Mucosa of descending colon (tissue), 3 donors: ENCODE measurements around the gene DNAAF2. TPM values are rescaled to one million over a fixed set of nuclear protein-coding genes. Genes with fewer than 3 reads are reported as not detected.
"Not testable (repeated sequence)": the region's sequence is repeated elsewhere in the genome, so short reads cannot be mapped to it uniquely, and the experiment has no call there.

Experiments used
- ATAC-seq: fragments of 200-7000 bp; cut with Tn5 transposase; one replicate; pipeline ENCODE4 v1.9.1; 2020; ENCODE audit warnings: mild to moderate bottlenecking, moderate library complexity
- DNase-seq, 3 donors: peaks; one replicate each; pipeline ENCODE4 v3.0.0-alpha.2; 2020
- H3K36me3 ChIP-seq: fragments of 200-600 bp; one replicate; pipeline ENCODE4 v1.8.0; 2021; ENCODE audit warnings: low read depth, mild to moderate bottlenecking
- H3K4me1 ChIP-seq: fragments of 200-600 bp; one replicate; pipeline ENCODE4 v1.8.0; 2021; ENCODE audit warnings: low read depth, mild to moderate bottlenecking
- H3K4me3 ChIP-seq: fragments of 200-600 bp; one replicate; pipeline ENCODE4 v1.8.0; 2021; ENCODE audit warnings: mild to moderate bottlenecking
- H3K9me3 ChIP-seq: fragments of 200-600 bp; one replicate; pipeline ENCODE4 v1.8.0; 2021; ENCODE audit warnings: mild to moderate bottlenecking
- CTCF ChIP-seq: fragments of 200-600 bp; IDR thresholded peaks from one replicate; pipeline ENCODE4 v1.8.0; 2022; ENCODE audit warnings: antibody characterized with exemption, mild to moderate bottlenecking
- intact Hi-C, 2 donors: fragments of 100-400 bp; cut with DNase I in 1 of 2; cut with micrococcal nuclease in 1 of 2; formaldehyde crosslinking; loops; one replicate each; pipeline versions ENCODE4 v1.11.0 to v1.11.1; 2022; cut with DNase I, micrococcal nuclease
- total RNA-seq, 3 donors: library from RNA; stranded (reverse); fragmentation: NEBNext Ultra II Directional in 2 of 3; extraction: Animal tissue kit (Norgen Biotek cat#: 25700) in 2 of 3; gene quantifications; one replicate each; pipeline versions ENCODE4 v1.2.1 to v1.2.4, GENCODE V29; 2021 to 2023
- donor health status: DM: no; HTN: no; CAD: no; lungs with moderate emphysema.
- donor health status: DM: no; HTN: no; CAD: no.
- donor health status: DM: no; HTN: yes; CAD: no.

DNAAF2 gene
- total RNA-seq, 3 donors from 2014 or later = 6.6 to 8.8 (median 6.8) TPM

GRCh38 chr14:49593016-49593415 is 42.0 kb downstream of the DNAAF2 start:
- DNase-seq (no peak), ATAC-seq (no peak)
- Histone ChIP-seq H3K4me1 (peaks cover 23% of the 10 kb centered on the region), H3K9me3 (no peaks in the 10 kb centered on the region), H3K4me3 (no peak overlapping the region), H3K36me3 (no peaks in the 10 kb centered on the region)
- TF ChIP-seq CTCF = no peak
- intact Hi-C loops = no loop called here

- DNase-seq (no peak), ATAC-seq (no peak)
- peaks cover 4% of the 10 kb centered on the region for H3K36me3 ChIP-seq
- no peak overlapping the region for H3K4me3 ChIP-seq
- no peak for TF ChIP-seq CTCF
- H3K4me1 ChIP-seq = peaks cover 15% of the 10 kb centered on the region
- H3K9me3 ChIP-seq = no peaks in the 10 kb centered on the region
- intact Hi-C loops = no loop called here
These were observed 45.7 kb downstream of the DNAAF2 start for GRCh38 chr14:49589387-49589786.

GRCh38 chr14:49586673-49587460 is 48.2 kb downstream of the DNAAF2 start:
- peak; percentile 61 for TF ChIP-seq CTCF
- peaks cover 14% of the 10 kb centered on the region for H3K4me1 ChIP-seq
- intact Hi-C loops = no loop called here
- ATAC-seq = peak; percentile 64
- no peaks in the 10 kb centered on the region for H3K9me3 ChIP-seq
- peak in 2 of 3 donors; percentile 52 to 53 for DNase-seq
- peaks cover 4% of the 10 kb centered on the region for H3K36me3 ChIP-seq
- H3K4me3 ChIP-seq = no peak overlapping the region

GRCh38 chr14:49585803-49586672 is 49.0 kb downstream of the DNAAF2 start, which contains the start of gene RPS29:
TSS of gene RPS29 (minus strand) at chr14:49586380. CDS start at chr14:49586346, 34 bp downstream.
- peak; percentile 96 for ATAC-seq
- Histone ChIP-seq H3K4me3 (peak within 1 kb of the TSS; percentile 91), H3K36me3 (peaks cover 4% of the 10 kb centered on the region), H3K9me3 (no peaks in the 10 kb centered on the region), H3K4me1 (peaks cover 14% of the 10 kb centered on the region)
- peak; percentile 98 to 99 (median 98) for DNase-seq
- intact Hi-C loops = no loop called here
- TF ChIP-seq CTCF = no peak

- DNase-seq = peak in 2 of 3 donors; percentile 28 to 53
- intact Hi-C loops = not testable (repeated sequence)
These were observed 49.9 kb downstream of the DNAAF2 start for GRCh38 chr14:49584981-49585640.

More at GRCh38 chr14:49584981-49585640, 49.9 kb downstream of the DNAAF2 start:
- H3K9me3 ChIP-seq, H3K36me3 ChIP-seq, ATAC-seq: not testable (repeated sequence)
- Histone ChIP-seq H3K4me3 (peak overlapping the region; percentile 91), H3K4me1 (peaks cover 14% of the 10 kb centered on the region)
